ENCODE data around the gene XRCC4. TPM values are rescaled to one million over a fixed set of nuclear protein-coding genes. Genes with fewer than 3 reads are reported as not detected.
"Not testable (repeated sequence)": the region's sequence is repeated elsewhere in the genome, so short reads cannot be mapped to it uniquely, and the experiment has no call there.

The XRCC4 gene
- total RNA-seq, 2 experiments from 2014 or later, result 9.5 to 11.6 TPM

- no peak for DNase-seq
- Mint-ChIP-seq H3K4me1 (peaks cover 19% of the 10 kb centered on the region), H3K9me3 (no peaks in the 10 kb centered on the region), H3K4me3 (no peak overlapping the region), H3K27me3 (no peaks in the 10 kb centered on the region), H3K36me3 (ENCODE audit: low read depth) (peaks cover 13% of the 10 kb centered on the region), H3K27ac (peak overlapping the region; percentile 52)
- ChIA-PET CTCF (no interaction called here), POLR2A (no interaction called here)
Observed at GRCh38 chr5:83341815-83342334, 264.5 kb downstream of the XRCC4 start.

GRCh38 chr5:83342465-83342864, 265.1 kb downstream of the XRCC4 start:
- POLR2A ChIA-PET, result no interaction called here
- peaks cover 14% of the 10 kb centered on the region for H3K36me3 Mint-ChIP-seq (ENCODE audit: low read depth)
- CTCF ChIA-PET, result interaction anchor here (0.7 kb wide), 1 partner anchor 19 kb away, joined by 3 read pairs; no protein-coding TSS in a partner anchor
- no peaks in the 10 kb centered on the region for H3K9me3 Mint-ChIP-seq
- no peaks in the 10 kb centered on the region for H3K27me3 Mint-ChIP-seq
- H3K4me3 Mint-ChIP-seq, result no peak overlapping the region
- H3K27ac Mint-ChIP-seq, result no peak overlapping the region
- peaks cover 19% of the 10 kb centered on the region for H3K4me1 Mint-ChIP-seq
- no peak for DNase-seq

GRCh38 chr5:83343299-83343698, 266.0 kb downstream of the XRCC4 start:
- POLR2A ChIA-PET, result no interaction called here

DNA sequence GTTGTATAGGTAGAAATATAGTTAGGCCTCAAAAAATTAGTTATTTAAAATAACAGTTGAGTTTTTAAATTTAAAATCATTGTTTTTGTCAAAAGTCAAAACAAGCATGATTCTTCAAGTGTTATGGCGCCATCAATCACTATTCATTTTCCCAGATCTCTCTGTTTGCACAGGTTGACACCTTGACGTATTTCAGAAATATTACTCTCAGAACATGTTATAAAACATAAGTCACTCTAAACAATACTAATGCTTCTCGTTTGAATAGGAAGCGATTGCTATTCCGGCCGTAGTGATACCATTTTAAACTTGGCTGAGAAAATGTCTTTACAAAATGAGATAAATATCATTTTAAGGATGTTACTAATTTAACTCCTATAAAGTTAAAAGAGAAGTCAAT, 268.1 kb downstream of the XRCC4 start:
- peaks cover 17% of the 10 kb centered on the region for H3K9me3 Mint-ChIP-seq
- no peaks in the 10 kb centered on the region for H3K27me3 Mint-ChIP-seq
- POLR2A ChIA-PET, result no interaction called here
- no peak overlapping the region for H3K27ac Mint-ChIP-seq
- peaks cover 8% of the 10 kb centered on the region for H3K4me1 Mint-ChIP-seq
- DNase-seq, result no peak
- H3K4me3 Mint-ChIP-seq, result no peak overlapping the region
- H3K36me3 Mint-ChIP-seq (ENCODE audit: low read depth), result peaks cover 12% of the 10 kb centered on the region
- CTCF ChIA-PET, result no interaction called here

More at GRCh38 chr5:83343299-83343698, 266.0 kb downstream of the XRCC4 start:
- no peak overlapping the region for H3K27ac Mint-ChIP-seq
- peaks cover 19% of the 10 kb centered on the region for H3K4me1 Mint-ChIP-seq
- no peaks in the 10 kb centered on the region for H3K9me3 Mint-ChIP-seq
- CTCF ChIA-PET, result no interaction called here
- no peak overlapping the region for H3K4me3 Mint-ChIP-seq
- no peak for DNase-seq
- H3K36me3 Mint-ChIP-seq (ENCODE audit: low read depth), result peaks cover 12% of the 10 kb centered on the region
- no peaks in the 10 kb centered on the region for H3K27me3 Mint-ChIP-seq

- POLR2A ChIA-PET, result no interaction called here
- H3K27me3 Mint-ChIP-seq, result no peaks in the 10 kb centered on the region
- H3K4me1 Mint-ChIP-seq, result no peaks in the 10 kb centered on the region
- H3K9me3 Mint-ChIP-seq, result peaks cover 23% of the 10 kb centered on the region
- DNase-seq, result no peak
- H3K36me3 Mint-ChIP-seq (ENCODE audit: low read depth), result peaks cover 12% of the 10 kb centered on the region
- H3K4me3 Mint-ChIP-seq, result no peak overlapping the region
- CTCF ChIA-PET, result no interaction called here
- no peak overlapping the region for H3K27ac Mint-ChIP-seq
Observed at GRCh38 chr5:83348281-83348780, 271.0 kb downstream of the XRCC4 start.

- no peak for DNase-seq
- ChIA-PET POLR2A (no interaction called here), CTCF (no interaction called here)
- Mint-ChIP-seq H3K27me3 (no peaks in the 10 kb centered on the region), H3K9me3 (peaks cover 23% of the 10 kb centered on the region), H3K36me3 (ENCODE audit: low read depth) (peaks cover 5% of the 10 kb centered on the region), H3K27ac (no peak overlapping the region), H3K4me1 (no peaks in the 10 kb centered on the region), H3K4me3 (no peak overlapping the region)
Observed at GRCh38 chr5:83353231-83353630, 275.9 kb downstream of the XRCC4 start.

- ChIA-PET CTCF (no interaction called here), POLR2A (no interaction called here)
Observed at GRCh38 chr5:83353774-83354173, 276.4 kb downstream of the XRCC4 start.

GRCh38 chr5:83354958-83355357, 277.6 kb downstream of the XRCC4 start:
- no peak for DNase-seq
- H3K27ac Mint-ChIP-seq, result no peak overlapping the region
- peaks cover 13% of the 10 kb centered on the region for H3K9me3 Mint-ChIP-seq
- no peaks in the 10 kb centered on the region for H3K36me3 Mint-ChIP-seq (ENCODE audit: low read depth)
- H3K27me3 Mint-ChIP-seq, result no peaks in the 10 kb centered on the region
- H3K4me3 Mint-ChIP-seq, result no peak overlapping the region
- ChIA-PET CTCF (no interaction called here), POLR2A (no interaction called here)
- no peaks in the 10 kb centered on the region for H3K4me1 Mint-ChIP-seq

More at GRCh38 chr5:83353774-83354173, 276.4 kb downstream of the XRCC4 start:
- Mint-ChIP-seq H3K27ac (no peak overlapping the region), H3K36me3 (ENCODE audit: low read depth) (peaks cover 2% of the 10 kb centered on the region), H3K27me3 (no peaks in the 10 kb centered on the region), H3K4me3 (no peak overlapping the region), H3K4me1 (no peaks in the 10 kb centered on the region), H3K9me3 (peaks cover 20% of the 10 kb centered on the region)
- DNase-seq, result no peak

- CTCF ChIA-PET; H3K27ac Mint-ChIP-seq; H3K4me1 Mint-ChIP-seq; H3K27me3 Mint-ChIP-seq; H3K4me3 Mint-ChIP-seq; POLR2A ChIA-PET; H3K9me3 Mint-ChIP-seq; DNase-seq; H3K36me3 Mint-ChIP-seq (ENCODE audit: low read depth): not testable (repeated sequence)
Observed at GRCh38 chr5:83355482-83356014, 278.2 kb downstream of the XRCC4 start.

- H3K27ac Mint-ChIP-seq, result no peak overlapping the region
- no peak overlapping the region for H3K4me3 Mint-ChIP-seq
- H3K27me3 Mint-ChIP-seq, result no peaks in the 10 kb centered on the region
- no peak for DNase-seq
- H3K9me3 Mint-ChIP-seq, result peaks cover 2% of the 10 kb centered on the region
- ChIA-PET CTCF (no interaction called here), POLR2A (no interaction called here)
- no peaks in the 10 kb centered on the region for H3K4me1 Mint-ChIP-seq
- H3K36me3 Mint-ChIP-seq (ENCODE audit: low read depth), result no peaks in the 10 kb centered on the region
Observed at GRCh38 chr5:83357621-83358231, 280.4 kb downstream of the XRCC4 start.

DNA sequence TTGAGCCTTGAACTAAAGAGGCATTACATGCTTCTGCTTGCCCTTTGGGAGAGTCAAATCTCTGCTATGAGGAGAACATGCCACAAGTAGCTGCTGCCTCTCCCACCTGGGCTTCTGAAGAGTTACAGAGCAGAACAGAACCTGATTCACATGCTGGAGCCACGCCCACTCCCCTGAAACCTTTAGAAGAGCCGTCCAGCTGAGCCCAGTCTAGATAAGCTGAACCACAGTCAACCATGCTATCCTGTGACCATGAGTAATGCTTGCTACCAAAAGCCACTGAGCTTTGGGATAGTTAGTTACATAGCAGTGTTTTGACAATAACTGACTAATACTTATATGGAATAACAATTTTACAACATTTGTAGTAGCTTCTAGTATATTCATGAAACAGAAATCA, 283.2 kb downstream of the XRCC4 start:
- ChIA-PET CTCF (no interaction called here), POLR2A (no interaction called here)
- no peak overlapping the region for H3K27ac Mint-ChIP-seq
- H3K4me3 Mint-ChIP-seq, result no peak overlapping the region
- peaks cover 4% of the 10 kb centered on the region for H3K9me3 Mint-ChIP-seq
- no peaks in the 10 kb centered on the region for H3K4me1 Mint-ChIP-seq
- no peak for DNase-seq
- H3K36me3 Mint-ChIP-seq (ENCODE audit: low read depth), result no peaks in the 10 kb centered on the region
- no peaks in the 10 kb centered on the region for H3K27me3 Mint-ChIP-seq

GRCh38 chr5:83362526-83362925, 285.2 kb downstream of the XRCC4 start:
- POLR2A ChIA-PET, result no interaction called here
- no peak overlapping the region for H3K27ac Mint-ChIP-seq
- H3K4me3 Mint-ChIP-seq, result no peak overlapping the region
- H3K27me3 Mint-ChIP-seq, result no peaks in the 10 kb centered on the region
- no peaks in the 10 kb centered on the region for H3K36me3 Mint-ChIP-seq (ENCODE audit: low read depth)
- no peaks in the 10 kb centered on the region for H3K4me1 Mint-ChIP-seq
- H3K9me3 Mint-ChIP-seq, result peaks cover 4% of the 10 kb centered on the region
- DNase-seq, result no peak
- CTCF ChIA-PET, result no interaction called here

DNA sequence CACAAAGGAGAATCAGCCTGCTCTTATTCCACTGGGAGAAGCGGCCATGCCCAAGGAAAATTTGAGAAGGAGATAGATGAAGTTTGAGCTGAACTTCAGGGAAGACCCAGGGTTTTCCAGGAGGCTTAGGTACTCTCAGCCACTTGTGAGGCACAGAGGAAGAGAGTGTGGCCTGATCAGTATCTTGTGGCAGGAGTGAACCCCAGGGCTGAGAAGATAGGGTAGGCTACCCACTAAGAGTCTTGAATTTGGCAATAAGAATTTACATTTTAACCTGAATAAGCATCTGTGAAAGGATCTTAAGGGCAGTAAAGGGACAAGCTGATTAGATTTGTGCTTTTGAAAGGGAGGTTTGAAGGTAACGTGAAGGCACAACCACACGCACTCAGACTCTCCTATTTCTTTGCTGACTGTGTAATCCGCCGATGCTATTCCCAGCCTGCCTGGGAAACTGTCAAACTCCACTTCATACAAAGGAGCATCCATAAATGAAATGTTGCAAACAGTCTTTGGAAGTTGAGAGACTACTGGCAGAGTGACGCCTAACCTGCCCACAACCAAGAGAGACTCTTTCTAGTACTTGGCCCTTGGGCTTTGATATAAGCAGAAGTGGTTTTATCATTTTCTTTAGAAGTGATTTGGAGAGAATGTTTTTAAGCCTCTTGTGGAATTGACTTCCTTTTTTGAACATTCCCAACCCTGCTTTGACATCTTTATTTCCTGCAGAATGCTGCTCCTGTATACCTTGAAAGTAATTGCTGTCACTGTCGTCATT, 286.0 kb downstream of the XRCC4 start:
- ChIA-PET CTCF (no interaction called here), POLR2A (no interaction called here)
- H3K4me1 Mint-ChIP-seq, result no peaks in the 10 kb centered on the region
- no peaks in the 10 kb centered on the region for H3K27me3 Mint-ChIP-seq
- no peak overlapping the region for H3K4me3 Mint-ChIP-seq
- peaks cover 4% of the 10 kb centered on the region for H3K9me3 Mint-ChIP-seq
- no peaks in the 10 kb centered on the region for H3K36me3 Mint-ChIP-seq (ENCODE audit: low read depth)
- no peak for DNase-seq
- H3K27ac Mint-ChIP-seq, result no peak overlapping the region

Measured in activated CD4-positive, alpha-beta T cell treated with anti-CD3 and anti-CD28 coated beads, Interleukin-2, amount 10 ng/mL, durations not matched to agents 7 days and 5 days (primary cell).